HCT116 (cell line): ENCODE results near the gene LRRC72.

ENCODE experiments used
- POLR2A ChIP-seq: IDR thresholded peaks from 2 replicates; pipeline ENCODE4 v1.7.0; 2011; ENCODE audit warnings: borderline replicate concordance; ENCODE audit not compliant: insufficient read depth, insufficient read length; ENCODE audit errors: extremely low read depth
- SIN3A ChIP-seq: IDR thresholded peaks from 2 replicates; pipeline ENCODE4 v1.6.1; 2012; ENCODE audit warnings: low read depth
- TF ChIP-seq, protein P1 (sequence below), 3 experiments: fragments of 200-600 bp in 1 of 3; sonication (generic) in 1 of 3; IDR thresholded peaks in 2 of 3; conservative IDR thresholded peaks in 1 of 3; 2 replicates each; pipeline ENCODE4 v1.5.1; 2012 to 2017; ENCODE audit warnings: low read depth in 2 of 3, low read length in 2 of 3, antibody characterized with exemption in 1 of 3, borderline replicate concordance in 1 of 3, control low read depth in 1 of 3, mild to moderate bottlenecking in 1 of 3, mixed read lengths in 1 of 3, mixed run types in 1 of 3, moderate library complexity in 1 of 3; ENCODE audit not compliant: insufficient read depth in 1 of 3

DNA sequence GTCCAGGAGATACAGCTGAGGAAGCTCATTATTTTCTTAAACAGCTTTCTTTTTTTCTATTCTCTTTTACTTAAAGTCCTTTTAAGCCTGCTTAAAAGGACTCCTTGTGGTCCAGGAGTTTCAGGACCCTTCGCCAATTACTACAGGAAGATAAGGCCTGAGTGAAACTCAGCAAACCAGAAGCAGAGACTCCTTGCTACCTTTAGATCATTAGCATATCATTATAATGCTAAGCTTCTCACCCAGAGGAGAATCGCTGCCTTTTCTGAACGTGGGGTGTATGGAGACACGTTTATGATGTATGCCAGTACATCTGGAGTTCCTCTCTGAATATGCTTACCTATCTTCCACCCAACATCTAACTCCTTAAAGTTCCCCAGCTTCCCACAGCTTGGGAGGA lies 71.4 kb downstream of the LRRC72 start:
- no peak for TF ChIP-seq POLR2A
- TF ChIP-seq SIN3A = no peak
- TF ChIP-seq, protein P1, sequence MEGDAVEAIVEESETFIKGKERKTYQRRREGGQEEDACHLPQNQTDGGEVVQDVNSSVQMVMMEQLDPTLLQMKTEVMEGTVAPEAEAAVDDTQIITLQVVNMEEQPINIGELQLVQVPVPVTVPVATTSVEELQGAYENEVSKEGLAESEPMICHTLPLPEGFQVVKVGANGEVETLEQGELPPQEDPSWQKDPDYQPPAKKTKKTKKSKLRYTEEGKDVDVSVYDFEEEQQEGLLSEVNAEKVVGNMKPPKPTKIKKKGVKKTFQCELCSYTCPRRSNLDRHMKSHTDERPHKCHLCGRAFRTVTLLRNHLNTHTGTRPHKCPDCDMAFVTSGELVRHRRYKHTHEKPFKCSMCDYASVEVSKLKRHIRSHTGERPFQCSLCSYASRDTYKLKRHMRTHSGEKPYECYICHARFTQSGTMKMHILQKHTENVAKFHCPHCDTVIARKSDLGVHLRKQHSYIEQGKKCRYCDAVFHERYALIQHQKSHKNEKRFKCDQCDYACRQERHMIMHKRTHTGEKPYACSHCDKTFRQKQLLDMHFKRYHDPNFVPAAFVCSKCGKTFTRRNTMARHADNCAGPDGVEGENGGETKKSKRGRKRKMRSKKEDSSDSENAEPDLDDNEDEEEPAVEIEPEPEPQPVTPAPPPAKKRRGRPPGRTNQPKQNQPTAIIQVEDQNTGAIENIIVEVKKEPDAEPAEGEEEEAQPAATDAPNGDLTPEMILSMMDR (IDR thresholded peaks at IDR 0.05 in 2 of 3, conservative IDR thresholded peaks at IDR 0.05 in 1 of 3; ENCODE audit: borderline replicate concordance in 1 of 3, insufficient read depth in 1 of 3, low read depth in 2 of 3, low read length in 2 of 3) = no peak
